H9 (cell line): ENCODE data around the gene ERC1. TPM values are rescaled to one million over a fixed set of nuclear protein-coding genes. Genes with fewer than 3 reads are reported as not detected.

Experiments
- DNase-seq: peaks from one replicate; pipeline ENCODE4 v3.0.0-alpha.2; 2017
- H2AFZ ChIP-seq: one replicate; pipeline ENCODE4 v1.6.1; 2013; ENCODE audit warnings: mild to moderate bottlenecking, low read length, control low read depth, moderate library complexity
- H2AK5ac ChIP-seq: 2 replicates; pipeline ENCODE4 v1.6.1; 2013; ENCODE audit warnings: low read length, control low read depth, mixed read lengths; ENCODE audit not compliant: insufficient read length
- H2BK120ac ChIP-seq: one replicate; pipeline ENCODE4 v1.6.1; 2013; ENCODE audit warnings: low read depth, mild to moderate bottlenecking, low read length, control low read depth, inconsistent platforms; ENCODE audit not compliant: poor library complexity, severe bottlenecking
- H2BK12ac ChIP-seq: 2 replicates; pipeline ENCODE4 v1.6.1; 2013; ENCODE audit warnings: low read length, control low read depth, mixed read lengths, low read depth; ENCODE audit not compliant: insufficient read length
- H2BK15ac ChIP-seq: 2 replicates; pipeline ENCODE4 v1.6.1; 2013; ENCODE audit warnings: low read depth, low read length, control low read depth
- H2BK20ac ChIP-seq: one replicate; pipeline ENCODE4 v1.6.1; 2013; ENCODE audit warnings: low read depth, mild to moderate bottlenecking, low read length, control low read depth, inconsistent platforms; ENCODE audit not compliant: poor library complexity, severe bottlenecking
- H2BK5ac ChIP-seq: 2 replicates; pipeline ENCODE4 v1.6.1; 2013; ENCODE audit warnings: low read length, control low read depth, mixed read lengths; ENCODE audit not compliant: insufficient read length
- H3K14ac ChIP-seq: 2 replicates; pipeline ENCODE4 v1.6.1; 2013; ENCODE audit warnings: low read length, control low read depth; ENCODE audit not compliant: insufficient read depth
- H3K18ac ChIP-seq: 2 replicates; pipeline ENCODE4 v1.6.1; 2013; ENCODE audit warnings: low read depth, mild to moderate bottlenecking, mixed read lengths, low read length, control low read depth; ENCODE audit not compliant: insufficient read length
- H3K23ac ChIP-seq: 2 replicates; pipeline ENCODE4 v1.6.1; 2013; ENCODE audit warnings: low read length, control low read depth, mixed read lengths, low read depth; ENCODE audit not compliant: insufficient read length
- H3K23me2 ChIP-seq: 2 replicates; pipeline ENCODE4 v1.6.1; 2013; ENCODE audit warnings: low read depth, mild to moderate bottlenecking, mixed read lengths, low read length, control low read depth; ENCODE audit not compliant: insufficient read length, poor library complexity, severe bottlenecking
- H3K27ac ChIP-seq: 2 replicates; pipeline ENCODE4 v1.5.1; 2013; ENCODE audit warnings: low read length, control low read depth, mixed read lengths, low read depth; ENCODE audit not compliant: insufficient read length
- H3K27me3 ChIP-seq: 2 replicates; pipeline ENCODE4 v1.6.1; 2013; ENCODE audit warnings: low read length, control low read depth, inconsistent platforms; ENCODE audit not compliant: insufficient read depth
- H3K4ac ChIP-seq: 2 replicates; pipeline ENCODE4 v1.6.1; 2013; ENCODE audit warnings: low read depth, mild to moderate bottlenecking, control low read depth, inconsistent platforms, low read length, moderate library complexity
- H3K4me1 ChIP-seq: 2 replicates; pipeline ENCODE4 v1.6.1; 2013; ENCODE audit warnings: low read length, control low read depth, inconsistent platforms; ENCODE audit not compliant: insufficient read depth
- H3K4me2 ChIP-seq: 2 replicates; pipeline ENCODE4 v1.6.1; 2013; ENCODE audit warnings: low read length, control low read depth, mixed read lengths; ENCODE audit not compliant: insufficient read length, insufficient read depth
- H3K56ac ChIP-seq: 2 replicates; pipeline ENCODE4 v1.6.1; 2013; ENCODE audit warnings: low read depth, mild to moderate bottlenecking, mixed read lengths, low read length, control low read depth; ENCODE audit not compliant: insufficient read length
- H3K79me1 ChIP-seq: 2 replicates; pipeline ENCODE4 v1.6.1; 2013; ENCODE audit warnings: low read depth, mild to moderate bottlenecking, moderate library complexity, low read length, control low read depth, inconsistent platforms; ENCODE audit not compliant: insufficient read depth, poor library complexity, severe bottlenecking
- H3K79me2 ChIP-seq: 2 replicates; pipeline ENCODE4 v1.6.1; 2013; ENCODE audit warnings: low read length, control low read depth, inconsistent platforms; ENCODE audit not compliant: insufficient read depth
- H3K9ac ChIP-seq: 2 replicates; pipeline ENCODE4 v1.6.1; 2013; ENCODE audit warnings: low read length, control low read depth, mixed read lengths; ENCODE audit not compliant: insufficient read length; ENCODE audit errors: extremely low read depth
- H3K9me3 ChIP-seq: one replicate; pipeline ENCODE4 v1.6.1; 2013; ENCODE audit warnings: low read depth, low read length, inconsistent platforms; ENCODE audit not compliant: control insufficient read depth
- H3T11ph ChIP-seq: one replicate; pipeline ENCODE4 v1.6.1; 2013; ENCODE audit warnings: mild to moderate bottlenecking, low read length, control low read depth, inconsistent platforms
- H4K20me1 ChIP-seq: one replicate; pipeline ENCODE4 v1.6.1; 2013; ENCODE audit not compliant: control insufficient read depth, insufficient read length, insufficient read depth
- H4K5ac ChIP-seq: 2 replicates; pipeline ENCODE4 v1.6.1; 2013; ENCODE audit warnings: low read depth, mild to moderate bottlenecking, mixed read lengths, low read length, control low read depth; ENCODE audit not compliant: insufficient read length
- H4K8ac ChIP-seq: replicated peaks from 2 replicates; pipeline ENCODE4 v1.6.1; 2013; ENCODE audit warnings: low read length, control low read depth, mixed read lengths, low read depth; ENCODE audit not compliant: insufficient read length
- H4K91ac ChIP-seq: 2 replicates; pipeline ENCODE4 v1.6.1; 2013; ENCODE audit warnings: low read depth, mild to moderate bottlenecking, moderate library complexity, mixed read lengths, low read length, control low read depth; ENCODE audit not compliant: insufficient read length
- H3K27ac Mint-ChIP-seq, 3 experiments: 2 replicates in 2 of 3; 3 replicates in 1 of 3; pipeline ENCODE4 v1.8.0; 2020 to 2021; ENCODE audit warnings: mixed read lengths in 3 of 3, mild to moderate bottlenecking in 1 of 3, moderate library complexity in 1 of 3
- H3K27me3 Mint-ChIP-seq: 2 replicates; pipeline ENCODE4 v1.8.0; 2021; ENCODE audit warnings: low read depth, mild to moderate bottlenecking, moderate library complexity, mixed read lengths
- H3K36me3 Mint-ChIP-seq, 3 experiments: 2 replicates in 2 of 3; 3 replicates in 1 of 3; pipeline ENCODE4 v1.8.0; 2020 to 2021; ENCODE audit warnings: low read depth in 3 of 3, mixed read lengths in 3 of 3; ENCODE audit not compliant: insufficient read depth in 1 of 3
- H3K4me1 Mint-ChIP-seq, 2 experiments: 2 replicates each; pipeline ENCODE4 v1.8.0; 2020; ENCODE audit warnings: mixed read lengths in 2 of 2
- H3K4me3 Mint-ChIP-seq, 2 experiments: 2 replicates in 1 of 2; 3 replicates in 1 of 2; pipeline ENCODE4 v1.8.0; 2020 to 2021; ENCODE audit warnings: mild to moderate bottlenecking in 2 of 2, mixed read lengths in 2 of 2, moderate library complexity in 1 of 2
- H3K9me3 Mint-ChIP-seq, 2 experiments: 2 replicates in 1 of 2; 3 replicates in 1 of 2; pipeline ENCODE4 v1.8.0; 2020; ENCODE audit warnings: mild to moderate bottlenecking in 2 of 2, mixed read lengths in 2 of 2, moderate library complexity in 1 of 2
- CTCF ChIP-seq: fragments of 200-600 bp; sonication (generic); conservative IDR thresholded peaks from 3 replicates; pipeline ENCODE4 v1.8.0; 2021; ENCODE audit warnings: antibody characterized with exemption, mild to moderate bottlenecking
- WGBS: extraction: QIAGEN DNeasy Blood & Tissue Kit; methylation state at CpG from one replicate; pipeline ENCODE4 v1.1.7; 2013; ENCODE audit warnings: missing lambda C conversion rate, low lambda C conversion rate, mixed read lengths; ENCODE audit not compliant: insufficient read length; ENCODE audit errors: extremely low coverage; 5-methylcytosine and 5-hydroxymethylcytosine counted together
- total RNA-seq: library from RNA; stranded (reverse); gene quantifications from 2 replicates; pipeline ENCODE4 v1.2.1, GENCODE V29; 2021

The ERC1 gene
- total RNA-seq, 1 experiment from 2014 or later: 51.2 TPM

DNA sequence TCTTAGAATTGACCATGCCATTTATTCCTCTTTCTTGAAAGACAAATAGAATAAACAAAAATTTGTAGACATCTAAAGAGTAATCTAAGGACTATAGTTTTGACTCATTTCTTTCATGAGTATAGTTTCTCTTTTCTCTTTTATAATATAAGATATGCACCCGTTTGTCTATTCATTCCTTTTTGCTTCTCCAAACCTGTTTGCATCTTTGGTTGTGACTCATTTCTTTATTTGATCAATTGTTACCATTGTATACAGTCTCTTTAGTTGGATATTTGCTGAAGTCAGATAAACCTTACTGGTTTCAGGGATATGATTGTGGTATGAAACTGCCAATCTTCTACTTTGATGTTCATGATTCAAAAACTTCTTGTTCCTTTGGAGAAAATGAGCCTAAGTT, 334.6 kb downstream of the ERC1 start:
- WGBS: no CpG with 5 or more reads among the region's 1 CpG
- Histone ChIP-seq H3K4me2 (no peak overlapping the region), H3K27ac (no peak overlapping the region)

More for the DNA sequence above, 334.6 kb downstream of the ERC1 start:
- H2BK12ac ChIP-seq: no peak overlapping the region
- no peak overlapping the region for H2AFZ ChIP-seq
- no peaks in the 10 kb centered on the region for H3K9me3 ChIP-seq
- no peaks in the 10 kb centered on the region for H4K20me1 ChIP-seq
- no peak overlapping the region for H2BK120ac ChIP-seq
- no peak overlapping the region for H2BK20ac ChIP-seq
- no peaks in the 10 kb centered on the region for H3K9me3 Mint-ChIP-seq
- H3K4me3 Mint-ChIP-seq: no peak overlapping the region
- no peak overlapping the region for H3K9ac ChIP-seq
- H3K79me2 ChIP-seq: no peaks in the 10 kb centered on the region
- no peak overlapping the region for H3K27ac Mint-ChIP-seq
- no peaks in the 10 kb centered on the region for H3K27me3 Mint-ChIP-seq
- no peak overlapping the region for H2BK5ac ChIP-seq
- no peak overlapping the region for H3K23ac ChIP-seq
- no peak for DNase-seq
- no peaks in the 10 kb centered on the region for H3K27me3 ChIP-seq
- H3K56ac ChIP-seq: no peak overlapping the region
- no peak overlapping the region for H3K14ac ChIP-seq
- no peak overlapping the region for H3K4ac ChIP-seq
- H3T11ph ChIP-seq: no peak overlapping the region
- no peak overlapping the region for H3K18ac ChIP-seq
- H2BK15ac ChIP-seq: no peak overlapping the region
- no peak overlapping the region for H4K5ac ChIP-seq
- no peak overlapping the region for H4K8ac ChIP-seq
- H3K79me1 ChIP-seq: no peaks in the 10 kb centered on the region
- no peaks in the 10 kb centered on the region for H3K4me1 Mint-ChIP-seq
- no peaks in the 10 kb centered on the region for H3K4me1 ChIP-seq
- no peak overlapping the region for H4K91ac ChIP-seq
- H3K23me2 ChIP-seq: no peaks in the 10 kb centered on the region
- no peak overlapping the region for H2AK5ac ChIP-seq
- TF ChIP-seq CTCF: no peak
- no peaks in the 10 kb centered on the region for H3K36me3 Mint-ChIP-seq
